K562 (cell line): ENCODE data around the gene ZP1. TPM values are rescaled to one million over a fixed set of nuclear protein-coding genes. Genes with fewer than 3 reads are reported as not detected.

Source experiments
- CREM ChIP-seq: IDR thresholded peaks from 2 replicates; pipeline ENCODE4 v1.6.1; 2014; ENCODE audit warnings: antibody characterized with exemption, low read depth
- E2F4 ChIP-seq: sonication (generic); formaldehyde crosslinking; IDR thresholded peaks from 2 replicates; pipeline ENCODE4 v1.8.0; 2022; ENCODE audit warnings: mild to moderate bottlenecking, low read depth, missing genetic modification reagents
- E2F8 ChIP-seq: fragments of 450-650 bp; IDR thresholded peaks from 2 replicates; pipeline ENCODE4 v1.7.1; 2018; ENCODE audit warnings: mild to moderate bottlenecking, low read depth; ENCODE audit not compliant: partially characterized antibody
- EP400 ChIP-seq: fragments of 450-650 bp; IDR thresholded peaks from 2 replicates; pipeline ENCODE4 v1.6.1; 2017; ENCODE audit warnings: antibody characterized with exemption, mild to moderate bottlenecking, moderate library complexity
- FOXA1 ChIP-seq: fragments of 450-650 bp; IDR thresholded peaks from 2 replicates; pipeline ENCODE4 v1.6.1; 2016; ENCODE audit warnings: mild to moderate bottlenecking, borderline replicate concordance
- HNRNPH1 ChIP-seq: fragments of 200-400 bp; formaldehyde crosslinking; optimal IDR thresholded peaks from 2 replicates; pipeline ENCODE3; 2017; ENCODE audit warnings: low read depth, mild to moderate bottlenecking, low read length, moderate library complexity
- KLF10 ChIP-seq: fragments of 250-450 bp; sonication (Bioruptor Pico); IDR thresholded peaks from 2 replicates; pipeline ENCODE4 v1.6.1; 2021; ENCODE audit warnings: matching md5 sums
- NCOA4 ChIP-seq: fragments of 450-650 bp; IDR thresholded peaks from 2 replicates; pipeline ENCODE4 v1.6.1; 2018; ENCODE audit warnings: mild to moderate bottlenecking; ENCODE audit not compliant: partially characterized antibody
- PCBP1 ChIP-seq: fragments of 200-400 bp; formaldehyde crosslinking; IDR thresholded peaks from 2 replicates; pipeline ENCODE4 v1.6.1; 2018; ENCODE audit warnings: mild to moderate bottlenecking, low read depth, low read length; ENCODE audit not compliant: poor library complexity, severe bottlenecking
- PHF21A ChIP-seq: fragments of 450-650 bp; IDR thresholded peaks from 2 replicates; pipeline ENCODE4 v1.6.1; 2017; ENCODE audit warnings: low read depth, borderline replicate concordance
- RBFOX2 ChIP-seq: fragments of 200-400 bp; formaldehyde crosslinking; IDR thresholded peaks from 2 replicates; pipeline ENCODE4 v1.6.1; 2017; ENCODE audit warnings: low read depth, mild to moderate bottlenecking, low read length, moderate library complexity
- RFX1 ChIP-seq: fragments of 450-650 bp; IDR thresholded peaks from 2 replicates; pipeline ENCODE4 v1.6.1; 2016; ENCODE audit warnings: mild to moderate bottlenecking, moderate library complexity
- SRF ChIP-seq, 2 experiments: fragments of 250-450, 450-650 bp in 1 of 2; sonication (Bioruptor Pico) in 1 of 2; sonication (generic) in 1 of 2; formaldehyde crosslinking; IDR thresholded peaks; 2 replicates each; pipeline versions ENCODE4 v1.5.0 to v1.5.1; 2020 to 2022; ENCODE audit warnings: mild to moderate bottlenecking in 1 of 2, missing genetic modification reagents in 1 of 2
- STAG1 ChIP-seq: sonication (generic); formaldehyde crosslinking; IDR thresholded peaks from 2 replicates; pipeline ENCODE4 v1.5.0; 2020; ENCODE audit warnings: missing genetic modification reagents, borderline replicate concordance
- TEAD2 ChIP-seq: fragments of 450-650 bp; IDR thresholded peaks from 2 replicates; pipeline ENCODE4 v1.6.1; 2016; ENCODE audit warnings: missing genetic modification characterization, control low read depth, missing compliant biosample characterization
- ZNF124 ChIP-seq: sonication (generic); formaldehyde crosslinking; IDR thresholded peaks from 2 replicates; pipeline ENCODE4 v1.8.1; 2022; ENCODE audit warnings: missing genetic modification reagents
- ZNF165 ChIP-seq: fragments of 250-450 bp; sonication (Bioruptor Pico); IDR thresholded peaks from 2 replicates; pipeline ENCODE4 v1.4.0; 2020; ENCODE audit warnings: borderline replicate concordance
- ZNF766 ChIP-seq: fragments of 200-800 bp; sonication (Bioruptor generic); conservative IDR thresholded peaks from 2 replicates; pipeline ENCODE4 v1.6.1; 2016; ENCODE audit warnings: missing genetic modification characterization, missing compliant biosample characterization
- polyA plus RNA-seq, 8 experiments: library from polyadenylated mRNA; depleted of rRNA in 4 of 8; stranded (reverse) in 5 of 8; unstranded in 3 of 8; fragments of >200 nt; fragmentation: Nextera tagmentation in 2 of 8; fragmentation: Illumina TruSeq in 1 of 8; extraction: Ambion mirVana in 2 of 8; extraction: Trizol in 1 of 8; gene quantifications; 2 replicates each; pipeline versions ENCODE4 v1.2.1 to v1.2.3, GENCODE V29; 2011 to 2014; ENCODE audit warnings: inconsistent platforms in 1 of 8, missing spikeins in 1 of 8
- total RNA-seq, 7 experiments: library from RNA; depleted of rRNA in 6 of 7; stranded (reverse); fragments of >200 nt in 6 of 7; fragmentation: Illumina TruSeq in 2 of 7; extraction: Trizol in 2 of 7; gene quantifications; 2 replicates each; pipeline versions ENCODE4 v1.2.1 to v1.2.3, GENCODE V29; 2011 to 2021; ENCODE audit warnings: low replicate concordance in 1 of 7
- TF ChIP-seq, protein P1 (sequence below): fragments of 450-650 bp; IDR thresholded peaks from 2 replicates; pipeline ENCODE4 v1.6.1; 2016; ENCODE audit warnings: mild to moderate bottlenecking
- TF ChIP-seq, protein P2 (sequence below): fragments of 250-450 bp; sonication (Bioruptor Pico); IDR thresholded peaks from 2 replicates; pipeline ENCODE4 v1.4.0; 2020; ENCODE audit warnings: mild to moderate bottlenecking, moderate library complexity, borderline replicate concordance

Gene ZP1
- total and polyA plus RNA-seq, 9 of the 15 experiments (the other 6 are each of a cell fraction or from before 2014, with no cell fraction given): 0.11 to 0.15 TPM; not detected in 7

GRCh38 chr11:60891103-60891741, 23.9 kb downstream of the ZP1 start (continued):
- TF ChIP-seq E2F8: no peak
- TF ChIP-seq STAG1 (CRISPR knock-in tag): no peak
- TF ChIP-seq EP400: no peak
- no peak for TF ChIP-seq NCOA4
- TF ChIP-seq ZNF165 (CRISPR knock-in tag): no peak
- TF ChIP-seq PHF21A: no peak
- no peak for TF ChIP-seq RFX1
- TF ChIP-seq, protein P1, sequence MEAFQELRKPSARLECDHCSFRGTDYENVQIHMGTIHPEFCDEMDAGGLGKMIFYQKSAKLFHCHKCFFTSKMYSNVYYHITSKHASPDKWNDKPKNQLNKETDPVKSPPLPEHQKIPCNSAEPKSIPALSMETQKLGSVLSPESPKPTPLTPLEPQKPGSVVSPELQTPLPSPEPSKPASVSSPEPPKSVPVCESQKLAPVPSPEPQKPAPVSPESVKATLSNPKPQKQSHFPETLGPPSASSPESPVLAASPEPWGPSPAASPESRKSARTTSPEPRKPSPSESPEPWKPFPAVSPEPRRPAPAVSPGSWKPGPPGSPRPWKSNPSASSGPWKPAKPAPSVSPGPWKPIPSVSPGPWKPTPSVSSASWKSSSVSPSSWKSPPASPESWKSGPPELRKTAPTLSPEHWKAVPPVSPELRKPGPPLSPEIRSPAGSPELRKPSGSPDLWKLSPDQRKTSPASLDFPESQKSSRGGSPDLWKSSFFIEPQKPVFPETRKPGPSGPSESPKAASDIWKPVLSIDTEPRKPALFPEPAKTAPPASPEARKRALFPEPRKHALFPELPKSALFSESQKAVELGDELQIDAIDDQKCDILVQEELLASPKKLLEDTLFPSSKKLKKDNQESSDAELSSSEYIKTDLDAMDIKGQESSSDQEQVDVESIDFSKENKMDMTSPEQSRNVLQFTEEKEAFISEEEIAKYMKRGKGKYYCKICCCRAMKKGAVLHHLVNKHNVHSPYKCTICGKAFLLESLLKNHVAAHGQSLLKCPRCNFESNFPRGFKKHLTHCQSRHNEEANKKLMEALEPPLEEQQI: no peak
- TF ChIP-seq SRF (CRISPR knock-in tag; IDR thresholded peaks at IDR 0.05): no peak
- TF ChIP-seq E2F4 (CRISPR knock-in tag): no peak
- TF ChIP-seq ZNF124 (CRISPR knock-in tag): no peak
- no peak for TF ChIP-seq PCBP1
- TF ChIP-seq TEAD2: no peak
- no peak for TF ChIP-seq FOXA1
- TF ChIP-seq CREM: 0 out of 2 replicates have a peak, but pooled peaks have one; percentile 22
- no peak for TF ChIP-seq KLF10
- TF ChIP-seq, protein P2, sequence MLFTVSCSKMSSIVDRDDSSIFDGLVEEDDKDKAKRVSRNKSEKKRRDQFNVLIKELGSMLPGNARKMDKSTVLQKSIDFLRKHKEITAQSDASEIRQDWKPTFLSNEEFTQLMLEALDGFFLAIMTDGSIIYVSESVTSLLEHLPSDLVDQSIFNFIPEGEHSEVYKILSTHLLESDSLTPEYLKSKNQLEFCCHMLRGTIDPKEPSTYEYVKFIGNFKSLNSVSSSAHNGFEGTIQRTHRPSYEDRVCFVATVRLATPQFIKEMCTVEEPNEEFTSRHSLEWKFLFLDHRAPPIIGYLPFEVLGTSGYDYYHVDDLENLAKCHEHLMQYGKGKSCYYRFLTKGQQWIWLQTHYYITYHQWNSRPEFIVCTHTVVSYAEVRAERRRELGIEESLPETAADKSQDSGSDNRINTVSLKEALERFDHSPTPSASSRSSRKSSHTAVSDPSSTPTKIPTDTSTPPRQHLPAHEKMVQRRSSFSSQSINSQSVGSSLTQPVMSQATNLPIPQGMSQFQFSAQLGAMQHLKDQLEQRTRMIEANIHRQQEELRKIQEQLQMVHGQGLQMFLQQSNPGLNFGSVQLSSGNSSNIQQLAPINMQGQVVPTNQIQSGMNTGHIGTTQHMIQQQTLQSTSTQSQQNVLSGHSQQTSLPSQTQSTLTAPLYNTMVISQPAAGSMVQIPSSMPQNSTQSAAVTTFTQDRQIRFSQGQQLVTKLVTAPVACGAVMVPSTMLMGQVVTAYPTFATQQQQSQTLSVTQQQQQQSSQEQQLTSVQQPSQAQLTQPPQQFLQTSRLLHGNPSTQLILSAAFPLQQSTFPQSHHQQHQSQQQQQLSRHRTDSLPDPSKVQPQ (CRISPR knock-in tag): no peak
- TF ChIP-seq RBFOX2: no peak
- TF ChIP-seq ZNF766 (CRISPR knock-in tag): peak; percentile 73
- TF ChIP-seq HNRNPH1: no peak
